Type B pancreatic cell (in vitro differentiated cells): ENCODE results near the gene TCF12. TPM values are rescaled to one million over a fixed set of nuclear protein-coding genes. Genes with fewer than 3 reads are reported as not detected.
A peak's percentile ranks its signal among the peaks of the same experiment; 100 is the strongest.

ENCODE experiments used
- DNase-seq: peaks from one replicate; pipeline ENCODE4 v3.0.0; 2021; ENCODE audit warnings: mixed read lengths; ENCODE audit not compliant: unreplicated experiment; ENCODE audit errors: extremely low spot score
- H3K27ac Mint-ChIP-seq: 2 replicates; pipeline ENCODE4 v1.8.0; 2021; ENCODE audit warnings: mild to moderate bottlenecking, mixed read lengths
- H3K27me3 Mint-ChIP-seq: 2 replicates; pipeline ENCODE4 v1.8.0; 2021; ENCODE audit warnings: mixed read lengths
- H3K36me3 Mint-ChIP-seq: 2 replicates; pipeline ENCODE4 v1.8.0; 2021; ENCODE audit warnings: mixed read lengths
- H3K4me1 Mint-ChIP-seq: one replicate; pipeline ENCODE4 v1.8.0; 2021; ENCODE audit warnings: mixed read lengths; ENCODE audit not compliant: unreplicated experiment
- H3K4me3 Mint-ChIP-seq: 2 replicates; pipeline ENCODE4 v1.8.0; 2021; ENCODE audit warnings: mild to moderate bottlenecking, mixed read lengths
- H3K9me3 Mint-ChIP-seq: 2 replicates; pipeline ENCODE4 v1.8.0; 2021; ENCODE audit warnings: mixed read lengths
- CTCF ChIP-seq: fragments of 200-600 bp; sonication (generic); conservative IDR thresholded peaks from 2 replicates; pipeline ENCODE4 v1.5.0; 2021; ENCODE audit warnings: antibody characterized with exemption, mild to moderate bottlenecking
- total RNA-seq: library from RNA; stranded (reverse); gene quantifications from 2 replicates; pipeline ENCODE4 v1.2.1, GENCODE V29; 2021; ENCODE audit warnings: low replicate concordance

Gene TCF12
- total RNA-seq, 1 donor from 2014 or later, result 153 TPM

- no peaks in the 10 kb centered on the region for H3K27me3 Mint-ChIP-seq
- no peak overlapping the region for H3K27ac Mint-ChIP-seq
- no peak for DNase-seq
- H3K4me3 Mint-ChIP-seq, result peak overlapping the region; percentile 61
- no peak for TF ChIP-seq CTCF
- H3K36me3 Mint-ChIP-seq, result no peaks in the 10 kb centered on the region
- peaks cover 16% of the 10 kb centered on the region for H3K4me1 Mint-ChIP-seq
- H3K9me3 Mint-ChIP-seq, result no peaks in the 10 kb centered on the region
These were observed 389.7 kb downstream of the TCF12 start for GRCh38 chr15:57308170-57308545.

GRCh38 chr15:57309856-57310760 lies 391.7 kb downstream of the TCF12 start:
- Mint-ChIP-seq H3K4me3 (no peak overlapping the region), H3K4me1 (peaks cover 16% of the 10 kb centered on the region), H3K9me3 (no peaks in the 10 kb centered on the region), H3K36me3 (no peaks in the 10 kb centered on the region), H3K27me3 (no peaks in the 10 kb centered on the region), H3K27ac (no peak overlapping the region)
- no peak for TF ChIP-seq CTCF
- DNase-seq, result no peak

- TF ChIP-seq CTCF, result no peak
- Mint-ChIP-seq H3K9me3 (no peaks in the 10 kb centered on the region), H3K27me3 (no peaks in the 10 kb centered on the region), H3K4me1 (peaks cover 13% of the 10 kb centered on the region), H3K27ac (no peak overlapping the region), H3K36me3 (no peaks in the 10 kb centered on the region), H3K4me3 (no peak overlapping the region)
- no peak for DNase-seq
These were observed 392.4 kb downstream of the TCF12 start for GRCh38 chr15:57310876-57311275.

GRCh38 chr15:57312006-57312317 lies 393.5 kb downstream of the TCF12 start:
- Mint-ChIP-seq H3K27ac (peak overlapping the region; percentile 68), H3K4me1 (peaks cover 8% of the 10 kb centered on the region), H3K9me3 (no peaks in the 10 kb centered on the region), H3K27me3 (no peaks in the 10 kb centered on the region), H3K4me3 (no peak overlapping the region), H3K36me3 (no peaks in the 10 kb centered on the region)
- TF ChIP-seq CTCF, result no peak
- no peak for DNase-seq

- H3K36me3 Mint-ChIP-seq, result no peaks in the 10 kb centered on the region
- peak overlapping the region; percentile 68 for H3K27ac Mint-ChIP-seq
- no peaks in the 10 kb centered on the region for H3K27me3 Mint-ChIP-seq
- peaks cover 8% of the 10 kb centered on the region for H3K4me1 Mint-ChIP-seq
- no peaks in the 10 kb centered on the region for H3K9me3 Mint-ChIP-seq
- no peak for DNase-seq
- TF ChIP-seq CTCF, result no peak
- no peak overlapping the region for H3K4me3 Mint-ChIP-seq
These were observed 394.1 kb downstream of the TCF12 start for GRCh38 chr15:57312318-57313133.
